Neural progenitor cell (in vitro differentiated cells): ENCODE results near the gene SYT1. TPM values are rescaled to one million over a fixed set of nuclear protein-coding genes. Genes with fewer than 3 reads are reported as not detected.

Experiments used
- DNase-seq: peaks from one replicate; pipeline ENCODE4 v3.0.0-alpha.2; 2016; ENCODE audit warnings: low spot score
- H2AFZ ChIP-seq: fragments of 200-600 bp; sonication (generic); replicated peaks from 2 replicates; pipeline ENCODE4 v1.6.1; 2016; ENCODE audit warnings: antibody characterized with exemption
- H3F3A ChIP-seq: fragments of 200-600 bp; sonication (generic); 2 replicates; pipeline ENCODE4 v1.6.1; 2016; ENCODE audit warnings: antibody characterized with exemption, low read depth
- H3K27ac ChIP-seq: fragments of 200-600 bp; sonication (generic); 2 replicates; pipeline ENCODE4 v1.5.1; 2016; ENCODE audit warnings: mild to moderate bottlenecking
- H3K27me3 ChIP-seq: fragments of 200-600 bp; sonication (generic); 2 replicates; pipeline ENCODE4 v1.6.1; 2016; ENCODE audit warnings: mild to moderate bottlenecking, moderate library complexity
- H3K36me3 ChIP-seq: fragments of 200-600 bp; sonication (generic); 2 replicates; pipeline ENCODE4 v1.5.1; 2016
- H3K4me1 ChIP-seq: fragments of 200-600 bp; sonication (generic); 2 replicates; pipeline ENCODE4 v1.6.1; 2016; ENCODE audit warnings: mixed run types
- H3K4me2 ChIP-seq: fragments of 200-600 bp; sonication (generic); 2 replicates; pipeline ENCODE4 v1.6.1; 2016
- H3K4me3 ChIP-seq: fragments of 200-600 bp; sonication (generic); 2 replicates; pipeline ENCODE4 v1.5.1; 2016
- H3K79me2 ChIP-seq: fragments of 200-600 bp; sonication (generic); 2 replicates; pipeline ENCODE4 v1.6.1; 2016; ENCODE audit warnings: low read depth
- H3K9ac ChIP-seq: fragments of 200-600 bp; sonication (generic); 2 replicates; pipeline ENCODE4 v1.6.1; 2016
- H3K9me3 ChIP-seq: fragments of 200-600 bp; sonication (generic); 2 replicates; pipeline ENCODE4 v1.5.1; 2016; ENCODE audit warnings: low read depth
- H4K20me1 ChIP-seq: fragments of 200-600 bp; sonication (generic); 2 replicates; pipeline ENCODE4 v1.6.1; 2016; ENCODE audit warnings: low read depth
- H3K27ac Mint-ChIP-seq: 3 replicates; pipeline ENCODE4 v1.8.0; 2021; ENCODE audit warnings: mixed read lengths
- H3K27me3 Mint-ChIP-seq: 2 replicates; pipeline ENCODE4 v1.8.0; 2022; ENCODE audit warnings: low read depth, mild to moderate bottlenecking, inconsistent platforms, moderate library complexity, mixed read lengths; ENCODE audit not compliant: insufficient read depth
- H3K36me3 Mint-ChIP-seq: 3 replicates; pipeline ENCODE4 v1.8.0; 2021; ENCODE audit warnings: mixed read lengths
- H3K4me1 Mint-ChIP-seq: 3 replicates; pipeline ENCODE4 v1.8.0; 2021; ENCODE audit warnings: mixed read lengths
- H3K4me3 Mint-ChIP-seq: 3 replicates; pipeline ENCODE4 v1.8.0; 2021; ENCODE audit warnings: mild to moderate bottlenecking, moderate library complexity, mixed read lengths
- H3K9me3 Mint-ChIP-seq: 3 replicates; pipeline ENCODE4 v1.8.0; 2020; ENCODE audit warnings: mixed read lengths
- EZH2 ChIP-seq: fragments of 200-600 bp; sonication (generic); IDR thresholded peaks from 2 replicates; pipeline ENCODE4 v1.6.1; 2017; ENCODE audit warnings: antibody characterized with exemption, mild to moderate bottlenecking, moderate library complexity
- EZH2phosphoT487 ChIP-seq: fragments of 200-600 bp; sonication (generic); IDR thresholded peaks from 2 replicates; pipeline ENCODE4 v1.6.1; 2017; ENCODE audit warnings: antibody characterized with exemption
- total RNA-seq: library from RNA; depleted of rRNA; stranded (reverse); fragments of >200 nt; gene quantifications from 2 replicates; pipeline ENCODE4 v1.2.3, GENCODE V29; 2015; ENCODE audit warnings: low replicate concordance
- TF ChIP-seq, protein P1 (sequence below): fragments of 200-600 bp; sonication (generic); IDR thresholded peaks from 2 replicates; pipeline ENCODE4 v1.5.1; 2017; ENCODE audit warnings: antibody characterized with exemption, mild to moderate bottlenecking

Gene SYT1
- total RNA-seq, 1 donor from 2014 or later: 36.9 TPM

GRCh38 chr12:79453820-79454219 is 589.2 kb downstream of the SYT1 start:
- H3K27me3 Mint-ChIP-seq: peaks cover 2% of the 10 kb centered on the region
- DNase-seq: peak; percentile 13
- no peak overlapping the region for H3K27ac Mint-ChIP-seq
- no peak overlapping the region for H3K9ac ChIP-seq
- TF ChIP-seq EZH2 (no peak), EZH2phosphoT487 (no peak)
- TF ChIP-seq, protein P1, sequence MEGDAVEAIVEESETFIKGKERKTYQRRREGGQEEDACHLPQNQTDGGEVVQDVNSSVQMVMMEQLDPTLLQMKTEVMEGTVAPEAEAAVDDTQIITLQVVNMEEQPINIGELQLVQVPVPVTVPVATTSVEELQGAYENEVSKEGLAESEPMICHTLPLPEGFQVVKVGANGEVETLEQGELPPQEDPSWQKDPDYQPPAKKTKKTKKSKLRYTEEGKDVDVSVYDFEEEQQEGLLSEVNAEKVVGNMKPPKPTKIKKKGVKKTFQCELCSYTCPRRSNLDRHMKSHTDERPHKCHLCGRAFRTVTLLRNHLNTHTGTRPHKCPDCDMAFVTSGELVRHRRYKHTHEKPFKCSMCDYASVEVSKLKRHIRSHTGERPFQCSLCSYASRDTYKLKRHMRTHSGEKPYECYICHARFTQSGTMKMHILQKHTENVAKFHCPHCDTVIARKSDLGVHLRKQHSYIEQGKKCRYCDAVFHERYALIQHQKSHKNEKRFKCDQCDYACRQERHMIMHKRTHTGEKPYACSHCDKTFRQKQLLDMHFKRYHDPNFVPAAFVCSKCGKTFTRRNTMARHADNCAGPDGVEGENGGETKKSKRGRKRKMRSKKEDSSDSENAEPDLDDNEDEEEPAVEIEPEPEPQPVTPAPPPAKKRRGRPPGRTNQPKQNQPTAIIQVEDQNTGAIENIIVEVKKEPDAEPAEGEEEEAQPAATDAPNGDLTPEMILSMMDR: no peak
- H3K4me1 ChIP-seq: no peaks in the 10 kb centered on the region
- H3K4me1 Mint-ChIP-seq: peaks cover 6% of the 10 kb centered on the region
- no peak overlapping the region for H3K4me3 ChIP-seq
- H4K20me1 ChIP-seq: no peaks in the 10 kb centered on the region
- H3K4me2 ChIP-seq: no peak overlapping the region
- no peaks in the 10 kb centered on the region for H3K36me3 ChIP-seq
- H3K9me3 Mint-ChIP-seq: no peaks in the 10 kb centered on the region
- H3K36me3 Mint-ChIP-seq: no peaks in the 10 kb centered on the region
- no peaks in the 10 kb centered on the region for H3K79me2 ChIP-seq
- no peak overlapping the region for H2AFZ ChIP-seq
- peaks cover 6% of the 10 kb centered on the region for H3F3A ChIP-seq
- no peaks in the 10 kb centered on the region for H3K9me3 ChIP-seq
- no peak overlapping the region for H3K27ac ChIP-seq
- no peaks in the 10 kb centered on the region for H3K27me3 ChIP-seq
- H3K4me3 Mint-ChIP-seq: no peak overlapping the region

GRCh38 chr12:79454338-79454843 is 589.8 kb downstream of the SYT1 start:
- peaks cover 2% of the 10 kb centered on the region for H3K27me3 Mint-ChIP-seq
- H3K4me1 Mint-ChIP-seq: peaks cover 6% of the 10 kb centered on the region
- Histone ChIP-seq H3K36me3 (no peaks in the 10 kb centered on the region), H3K9me3 (no peaks in the 10 kb centered on the region), H2AFZ (no peak overlapping the region), H3K4me3 (no peak overlapping the region), H3K4me1 (no peaks in the 10 kb centered on the region), H3K9ac (no peak overlapping the region), H3K27me3 (no peaks in the 10 kb centered on the region), H3K4me2 (no peak overlapping the region), H3K27ac (no peak overlapping the region), H3F3A (peaks cover 7% of the 10 kb centered on the region), H3K79me2 (no peaks in the 10 kb centered on the region), H4K20me1 (no peaks in the 10 kb centered on the region)
- no peak for DNase-seq
- no peaks in the 10 kb centered on the region for H3K36me3 Mint-ChIP-seq
- TF ChIP-seq EZH2phosphoT487 (no peak), EZH2 (no peak)
- TF ChIP-seq, protein P1: no peak
- H3K27ac Mint-ChIP-seq: no peak overlapping the region
- H3K4me3 Mint-ChIP-seq: no peak overlapping the region
- H3K9me3 Mint-ChIP-seq: no peaks in the 10 kb centered on the region

DNA sequence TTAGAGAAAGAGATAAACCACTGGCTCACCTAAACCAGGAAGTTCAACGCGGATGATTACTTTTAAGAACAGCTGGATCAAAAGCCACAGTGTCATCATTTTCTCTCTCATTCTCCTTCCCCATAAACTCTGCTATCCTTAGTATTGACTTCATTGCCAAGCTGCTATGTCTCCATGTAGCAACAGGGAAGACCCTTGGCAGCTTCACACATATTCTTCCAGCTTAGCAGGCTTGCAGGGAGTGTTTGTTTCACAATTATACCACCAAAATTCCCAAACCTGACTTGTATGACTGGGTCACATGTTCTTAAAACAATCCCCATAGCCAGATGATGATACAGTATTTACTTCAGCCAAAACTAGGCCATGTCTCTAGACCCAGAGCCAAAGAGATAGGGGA is 590.7 kb downstream of the SYT1 start:
- no peaks in the 10 kb centered on the region for H3K9me3 Mint-ChIP-seq
- H3K36me3 Mint-ChIP-seq: no peaks in the 10 kb centered on the region
- Histone ChIP-seq H3K27me3 (no peaks in the 10 kb centered on the region), H2AFZ (no peak overlapping the region), H3K36me3 (no peaks in the 10 kb centered on the region), H3K9me3 (no peaks in the 10 kb centered on the region), H3K9ac (no peak overlapping the region), H3F3A (peaks cover 10% of the 10 kb centered on the region), H3K79me2 (no peaks in the 10 kb centered on the region), H4K20me1 (no peaks in the 10 kb centered on the region), H3K4me1 (no peaks in the 10 kb centered on the region), H3K4me3 (no peak overlapping the region), H3K27ac (no peak overlapping the region), H3K4me2 (no peak overlapping the region)
- TF ChIP-seq, protein P1: no peak
- no peak for TF ChIP-seq EZH2
- no peak for TF ChIP-seq EZH2phosphoT487
- DNase-seq: no peak
- H3K4me1 Mint-ChIP-seq: peaks cover 6% of the 10 kb centered on the region
- H3K27me3 Mint-ChIP-seq: peaks cover 2% of the 10 kb centered on the region
- no peak overlapping the region for H3K27ac Mint-ChIP-seq
- H3K4me3 Mint-ChIP-seq: no peak overlapping the region
